DOHH2 (cell line): ENCODE results near the gene ADRA2B.

Experiments used
- H3F3A ChIP-seq: fragments of 200-600 bp; sonication (generic), shearing (Covaris generic); 2 replicates; pipeline ENCODE4 v1.6.0; 2016; ENCODE audit warnings: antibody characterized with exemption, mild to moderate bottlenecking; ENCODE audit not compliant: control insufficient read depth, insufficient read depth
- H3K27ac ChIP-seq: fragments of 200-600 bp; sonication (generic); 2 replicates; pipeline ENCODE4 v1.5.1; 2014; ENCODE audit warnings: low read depth, mild to moderate bottlenecking, low read length, moderate library complexity
- H3K27me3 ChIP-seq: fragments of 200-600 bp; sonication (generic); 2 replicates; pipeline ENCODE4 v1.6.1; 2014; ENCODE audit warnings: mild to moderate bottlenecking, low read length, mixed read lengths; ENCODE audit not compliant: control insufficient read depth
- H3K36me3 ChIP-seq: fragments of 200-600 bp; sonication (generic); 2 replicates; pipeline ENCODE4 v1.6.1; 2014; ENCODE audit warnings: mild to moderate bottlenecking, low read length, moderate library complexity, mixed read lengths; ENCODE audit not compliant: control insufficient read depth
- H3K4me1 ChIP-seq: fragments of 200-600 bp; sonication (generic); 2 replicates; pipeline ENCODE4 v1.6.1; 2014; ENCODE audit warnings: mild to moderate bottlenecking, low read length, mixed read lengths; ENCODE audit not compliant: control insufficient read depth
- H3K4me2 ChIP-seq: fragments of 200-600 bp; sonication (generic); 2 replicates; pipeline ENCODE4 v1.6.0; 2014; ENCODE audit warnings: mild to moderate bottlenecking, low read length, moderate library complexity
- H3K4me3 ChIP-seq: fragments of 200-600 bp; sonication (generic); 2 replicates; pipeline ENCODE4 v1.5.1; 2014; ENCODE audit warnings: mild to moderate bottlenecking, low read length, mixed read lengths
- H3K79me2 ChIP-seq: fragments of 200-600 bp; sonication (generic); 2 replicates; pipeline ENCODE4 v1.6.1; 2014; ENCODE audit warnings: mild to moderate bottlenecking, low read length, mixed read lengths; ENCODE audit not compliant: control insufficient read depth
- H3K9me2 ChIP-seq: fragments of 200-600 bp; sonication (generic); replicated peaks from 2 replicates; pipeline ENCODE4 v1.6.1; 2014; ENCODE audit warnings: mild to moderate bottlenecking, low read length, mixed read lengths; ENCODE audit not compliant: control insufficient read depth
- H3K9me3 ChIP-seq: fragments of 200-600 bp; sonication (generic); 2 replicates; pipeline ENCODE4 v1.6.1; 2014; ENCODE audit warnings: antibody characterized with exemption, low read length, mixed read lengths; ENCODE audit not compliant: control insufficient read depth, insufficient read depth
- H4K20me1 ChIP-seq: fragments of 200-600 bp; sonication (generic); 2 replicates; pipeline ENCODE4 v1.6.0; 2014; ENCODE audit warnings: low read depth, mild to moderate bottlenecking, antibody characterized with exemption, low read length, moderate library complexity; ENCODE audit not compliant: control insufficient read depth, insufficient read depth
- EZH2phosphoT487 ChIP-seq: fragments of 200-600 bp; sonication (generic); IDR thresholded peaks from 2 replicates; pipeline ENCODE4 v1.6.1; 2017; ENCODE audit warnings: borderline replicate concordance, mild to moderate bottlenecking, antibody characterized with exemption, low read length, moderate library complexity, mixed read lengths
- TF ChIP-seq, protein P1 (sequence below): fragments of 200-600 bp; sonication (generic); IDR thresholded peaks from one replicate; pipeline ENCODE4 v1.5.1; 2014; ENCODE audit warnings: antibody characterized with exemption, mild to moderate bottlenecking, low read depth, low read length; ENCODE audit not compliant: poor library complexity, severe bottlenecking

The ADRA2B gene

DNA sequence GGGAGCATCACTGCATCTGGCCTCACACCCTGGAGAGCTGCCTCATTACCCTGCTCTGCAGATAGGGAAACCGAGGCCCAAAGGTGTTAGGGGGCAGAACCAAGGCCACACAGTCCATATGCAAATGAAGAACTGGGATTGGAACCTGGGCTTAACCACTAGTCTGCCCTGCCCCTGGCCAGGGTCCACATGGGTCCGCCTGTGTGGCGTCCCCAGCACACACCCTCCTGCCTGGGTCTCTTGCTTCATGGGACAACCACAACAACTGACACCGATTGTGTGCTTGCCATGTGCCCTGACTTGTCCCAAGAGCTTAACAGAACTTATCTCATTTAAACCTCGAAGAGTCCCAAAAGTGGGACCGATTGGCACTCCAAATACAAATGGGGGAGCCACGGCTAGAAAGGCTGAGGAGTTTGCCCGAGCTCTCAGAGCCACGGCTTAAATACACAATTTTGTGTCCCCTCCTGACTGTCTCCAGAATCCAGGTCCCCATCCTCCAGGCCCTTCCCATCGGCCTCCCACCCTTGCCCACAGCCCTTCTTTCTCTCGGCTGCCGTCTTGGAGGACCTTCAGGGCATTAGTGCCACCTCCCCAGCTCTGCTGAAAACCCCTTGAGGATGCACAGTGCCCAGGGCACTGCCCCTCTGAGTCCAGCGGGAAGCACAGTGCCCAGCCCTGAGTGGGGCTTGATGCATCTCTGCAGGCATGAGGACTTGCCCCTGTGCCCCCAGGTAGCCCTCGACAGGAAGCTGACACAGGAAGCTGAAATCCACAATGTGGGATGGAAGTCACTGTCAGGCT is 34.6 kb upstream of the ADRA2B start:
- Histone ChIP-seq H3F3A (peaks cover 5% of the 10 kb centered on the region), H3K27ac (no peak overlapping the region), H3K36me3 (no peaks in the 10 kb centered on the region), H3K27me3 (no peaks in the 10 kb centered on the region), H3K4me2 (no peak overlapping the region), H3K9me3 (no peaks in the 10 kb centered on the region), H3K9me2 (no peaks in the 10 kb centered on the region), H3K4me1 (peaks cover 83% of the 10 kb centered on the region), H3K79me2 (no peaks in the 10 kb centered on the region), H4K20me1 (no peaks in the 10 kb centered on the region), H3K4me3 (no peak overlapping the region)
- TF ChIP-seq, protein P1, sequence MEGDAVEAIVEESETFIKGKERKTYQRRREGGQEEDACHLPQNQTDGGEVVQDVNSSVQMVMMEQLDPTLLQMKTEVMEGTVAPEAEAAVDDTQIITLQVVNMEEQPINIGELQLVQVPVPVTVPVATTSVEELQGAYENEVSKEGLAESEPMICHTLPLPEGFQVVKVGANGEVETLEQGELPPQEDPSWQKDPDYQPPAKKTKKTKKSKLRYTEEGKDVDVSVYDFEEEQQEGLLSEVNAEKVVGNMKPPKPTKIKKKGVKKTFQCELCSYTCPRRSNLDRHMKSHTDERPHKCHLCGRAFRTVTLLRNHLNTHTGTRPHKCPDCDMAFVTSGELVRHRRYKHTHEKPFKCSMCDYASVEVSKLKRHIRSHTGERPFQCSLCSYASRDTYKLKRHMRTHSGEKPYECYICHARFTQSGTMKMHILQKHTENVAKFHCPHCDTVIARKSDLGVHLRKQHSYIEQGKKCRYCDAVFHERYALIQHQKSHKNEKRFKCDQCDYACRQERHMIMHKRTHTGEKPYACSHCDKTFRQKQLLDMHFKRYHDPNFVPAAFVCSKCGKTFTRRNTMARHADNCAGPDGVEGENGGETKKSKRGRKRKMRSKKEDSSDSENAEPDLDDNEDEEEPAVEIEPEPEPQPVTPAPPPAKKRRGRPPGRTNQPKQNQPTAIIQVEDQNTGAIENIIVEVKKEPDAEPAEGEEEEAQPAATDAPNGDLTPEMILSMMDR, result no peak

DNA sequence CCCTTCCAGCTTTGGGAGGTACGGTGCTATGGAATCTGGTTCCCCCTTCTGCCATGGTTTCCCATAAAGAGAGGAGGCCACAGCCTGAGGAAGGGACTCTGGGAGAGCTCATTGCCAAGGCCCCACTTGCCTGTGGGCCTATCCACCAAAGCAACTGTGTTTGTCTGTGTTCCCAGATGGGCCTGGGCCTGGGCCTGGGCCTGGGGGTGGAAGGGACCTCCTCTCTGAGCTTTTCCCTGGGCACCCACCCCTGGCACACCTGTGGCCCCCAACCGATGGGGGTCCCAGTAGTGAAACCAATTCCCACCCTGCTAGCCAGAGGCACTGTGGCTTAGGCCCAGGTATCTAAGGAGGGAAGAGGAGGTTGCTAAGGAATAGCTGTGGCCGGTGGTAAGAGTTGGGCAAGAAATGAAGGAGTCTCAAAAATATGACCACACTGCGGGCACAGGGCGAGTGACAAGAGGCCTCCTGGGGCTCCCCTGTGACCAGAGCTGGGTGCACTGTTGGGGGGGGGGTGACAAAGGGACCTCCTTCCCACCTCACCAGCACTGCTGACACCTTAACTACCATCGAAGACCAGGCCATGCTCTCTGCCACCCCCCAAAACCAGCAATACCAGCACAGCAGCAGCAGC is 33.8 kb upstream of the ADRA2B start:
- Histone ChIP-seq H3K4me1 (peaks cover 80% of the 10 kb centered on the region), H3K9me3 (no peaks in the 10 kb centered on the region), H3F3A (peaks cover 9% of the 10 kb centered on the region), H3K36me3 (no peaks in the 10 kb centered on the region), H3K79me2 (peaks cover 5% of the 10 kb centered on the region), H3K9me2 (no peaks in the 10 kb centered on the region), H3K4me2 (no peak overlapping the region), H3K27ac (no peak overlapping the region), H4K20me1 (no peaks in the 10 kb centered on the region), H3K27me3 (no peaks in the 10 kb centered on the region), H3K4me3 (no peak overlapping the region)
- TF ChIP-seq, protein P1, result no peak
- no peak for TF ChIP-seq EZH2phosphoT487

GRCh38 chr2:96148410-96149217 is 32.2 kb upstream of the ADRA2B start:
- Histone ChIP-seq H3K27me3 (no peaks in the 10 kb centered on the region), H3K4me3 (peak overlapping the region; percentile 97), H3K36me3 (peaks cover 12% of the 10 kb centered on the region), H3K9me2 (no peaks in the 10 kb centered on the region), H3F3A (peaks cover 9% of the 10 kb centered on the region), H3K79me2 (peaks cover 20% of the 10 kb centered on the region), H4K20me1 (peaks cover 10% of the 10 kb centered on the region), H3K4me2 (peak overlapping the region; percentile 94), H3K9me3 (no peaks in the 10 kb centered on the region), H3K4me1 (peaks cover 83% of the 10 kb centered on the region), H3K27ac (peak overlapping the region; percentile 90)
- TF ChIP-seq, protein P1, result no peak
- no peak for TF ChIP-seq EZH2phosphoT487
